ENCODE data around the gene OOSP1.

- no peak for TF ChIP-seq CTCF (IDR thresholded peaks at IDR 0.05; ENCODE audit: control extremely low read depth in 1 of 3, insufficient read depth in 1 of 3, low read depth in 1 of 3, low read length in 3 of 3)
- TF ChIP-seq CBX5 (IDR thresholded peaks at IDR 0.05; ENCODE audit: low read depth, low read length), result no peak
These were observed at the start of gene OOSP1 for GRCh38 chr11:59938132-59938531.

All from H1 (cell line).